ENCODE measurements around the gene ANO6. TPM values are rescaled to one million over a fixed set of nuclear protein-coding genes. Genes with fewer than 3 reads are reported as not detected.
A peak's percentile ranks its signal among the peaks of the same experiment; 100 is the strongest.

Gene ANO6
- polyA plus RNA-seq, 1 donor from 2014 or later: 9.0 TPM

DNA sequence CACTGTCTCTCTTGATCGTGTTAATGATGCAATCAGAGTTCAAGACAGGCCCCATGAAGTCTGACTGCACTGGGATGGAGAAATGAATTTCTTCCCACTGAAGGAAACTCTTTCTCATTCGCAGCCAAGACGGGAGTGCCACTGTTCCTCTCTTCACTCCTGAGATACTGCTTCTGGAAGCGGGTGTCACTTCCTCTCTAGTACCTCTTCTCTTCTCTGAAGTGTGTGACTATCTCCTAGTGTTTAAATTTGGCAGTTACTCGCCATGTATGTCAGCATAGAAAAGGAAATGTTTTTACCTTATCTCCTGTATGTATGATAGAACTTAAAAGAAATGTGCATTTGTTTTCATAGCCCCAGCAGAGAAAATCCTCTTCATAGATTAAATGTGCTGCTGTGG, 215.2 kb downstream of the ANO6 start:
- H3K9ac ChIP-seq (ENCODE audit: low read length): no peak overlapping the region
- H2AFZ ChIP-seq (ENCODE audit: low read depth, low read length): no peak overlapping the region
- H3K27ac ChIP-seq (ENCODE audit: low read length): no peak overlapping the region
- H3K4me2 ChIP-seq (ENCODE audit: low read length): no peak overlapping the region
- no peaks in the 10 kb centered on the region for H3K79me2 ChIP-seq (replicated peaks; ENCODE audit: insufficient read depth, low read length)
- H3F3A ChIP-seq (ENCODE audit: insufficient read depth, low read length, poor library complexity, severe bottlenecking): no peaks in the 10 kb centered on the region
- no peaks in the 10 kb centered on the region for H3K27me3 ChIP-seq (ENCODE audit: insufficient read depth, low read depth, low read length)
- no peaks in the 10 kb centered on the region for H4K20me1 ChIP-seq (ENCODE audit: insufficient read depth)
- no peaks in the 10 kb centered on the region for H3K36me3 ChIP-seq (ENCODE audit: insufficient read depth, low read length)
- H3K4me3 ChIP-seq (ENCODE audit: low read length): no peak overlapping the region
- no peaks in the 10 kb centered on the region for H3K9me2 ChIP-seq (ENCODE audit: insufficient read depth, low read length)
- no peaks in the 10 kb centered on the region for H3K9me3 ChIP-seq (ENCODE audit: low read length)
- TF ChIP-seq POLR2AphosphoS5 (IDR thresholded peaks at IDR 0.05) (peak; percentile 35), TAF1 (IDR thresholded peaks at IDR 0.05; ENCODE audit: low read depth) (no peak)
- TF ChIP-seq, protein P1, sequence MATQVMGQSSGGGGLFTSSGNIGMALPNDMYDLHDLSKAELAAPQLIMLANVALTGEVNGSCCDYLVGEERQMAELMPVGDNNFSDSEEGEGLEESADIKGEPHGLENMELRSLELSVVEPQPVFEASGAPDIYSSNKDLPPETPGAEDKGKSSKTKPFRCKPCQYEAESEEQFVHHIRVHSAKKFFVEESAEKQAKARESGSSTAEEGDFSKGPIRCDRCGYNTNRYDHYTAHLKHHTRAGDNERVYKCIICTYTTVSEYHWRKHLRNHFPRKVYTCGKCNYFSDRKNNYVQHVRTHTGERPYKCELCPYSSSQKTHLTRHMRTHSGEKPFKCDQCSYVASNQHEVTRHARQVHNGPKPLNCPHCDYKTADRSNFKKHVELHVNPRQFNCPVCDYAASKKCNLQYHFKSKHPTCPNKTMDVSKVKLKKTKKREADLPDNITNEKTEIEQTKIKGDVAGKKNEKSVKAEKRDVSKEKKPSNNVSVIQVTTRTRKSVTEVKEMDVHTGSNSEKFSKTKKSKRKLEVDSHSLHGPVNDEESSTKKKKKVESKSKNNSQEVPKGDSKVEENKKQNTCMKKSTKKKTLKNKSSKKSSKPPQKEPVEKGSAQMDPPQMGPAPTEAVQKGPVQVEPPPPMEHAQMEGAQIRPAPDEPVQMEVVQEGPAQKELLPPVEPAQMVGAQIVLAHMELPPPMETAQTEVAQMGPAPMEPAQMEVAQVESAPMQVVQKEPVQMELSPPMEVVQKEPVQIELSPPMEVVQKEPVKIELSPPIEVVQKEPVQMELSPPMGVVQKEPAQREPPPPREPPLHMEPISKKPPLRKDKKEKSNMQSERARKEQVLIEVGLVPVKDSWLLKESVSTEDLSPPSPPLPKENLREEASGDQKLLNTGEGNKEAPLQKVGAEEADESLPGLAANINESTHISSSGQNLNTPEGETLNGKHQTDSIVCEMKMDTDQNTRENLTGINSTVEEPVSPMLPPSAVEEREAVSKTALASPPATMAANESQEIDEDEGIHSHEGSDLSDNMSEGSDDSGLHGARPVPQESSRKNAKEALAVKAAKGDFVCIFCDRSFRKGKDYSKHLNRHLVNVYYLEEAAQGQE (IDR thresholded peaks at IDR 0.05; ENCODE audit: borderline replicate concordance): peak; percentile 41

DNA sequence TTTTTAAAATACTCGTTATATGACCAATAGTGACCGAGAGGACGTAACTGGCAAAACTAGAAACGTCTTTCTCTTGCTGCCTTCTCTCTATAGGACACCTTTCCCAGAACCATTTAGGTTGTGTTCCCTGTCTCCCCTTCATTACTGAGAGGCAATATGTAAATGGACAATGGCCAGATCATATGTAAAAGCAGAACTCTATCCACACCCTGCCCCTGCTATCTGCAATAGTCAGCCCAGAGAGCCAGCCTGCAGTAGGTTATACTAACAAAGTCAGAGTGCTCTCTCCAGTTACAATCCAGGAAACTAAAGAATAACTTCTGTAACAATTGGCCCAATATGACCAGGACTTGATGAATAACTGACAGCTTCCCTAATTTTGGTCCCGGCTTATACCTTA, 216.8 kb downstream of the ANO6 start:
- H3K27ac ChIP-seq (ENCODE audit: low read length): no peak overlapping the region
- H3K4me2 ChIP-seq (ENCODE audit: low read length): no peak overlapping the region
- H3K9ac ChIP-seq (ENCODE audit: low read length): no peak overlapping the region

More for the DNA sequence above, 216.8 kb downstream of the ANO6 start:
- TF ChIP-seq, protein P1 (IDR thresholded peaks at IDR 0.05; ENCODE audit: borderline replicate concordance): no peak
- TF ChIP-seq EZH2 (IDR thresholded peaks at IDR 0.05; ENCODE audit: borderline replicate concordance, insufficient read depth, low read length, poor library complexity, severe bottlenecking): no peak
- no peak for TF ChIP-seq MXI1 (conservative IDR thresholded peaks at IDR 0.05; ENCODE audit: poor library complexity, severe bottlenecking)
- no peak for TF ChIP-seq POLR2AphosphoS5 (IDR thresholded peaks at IDR 0.05)
- TF ChIP-seq, protein P2, sequence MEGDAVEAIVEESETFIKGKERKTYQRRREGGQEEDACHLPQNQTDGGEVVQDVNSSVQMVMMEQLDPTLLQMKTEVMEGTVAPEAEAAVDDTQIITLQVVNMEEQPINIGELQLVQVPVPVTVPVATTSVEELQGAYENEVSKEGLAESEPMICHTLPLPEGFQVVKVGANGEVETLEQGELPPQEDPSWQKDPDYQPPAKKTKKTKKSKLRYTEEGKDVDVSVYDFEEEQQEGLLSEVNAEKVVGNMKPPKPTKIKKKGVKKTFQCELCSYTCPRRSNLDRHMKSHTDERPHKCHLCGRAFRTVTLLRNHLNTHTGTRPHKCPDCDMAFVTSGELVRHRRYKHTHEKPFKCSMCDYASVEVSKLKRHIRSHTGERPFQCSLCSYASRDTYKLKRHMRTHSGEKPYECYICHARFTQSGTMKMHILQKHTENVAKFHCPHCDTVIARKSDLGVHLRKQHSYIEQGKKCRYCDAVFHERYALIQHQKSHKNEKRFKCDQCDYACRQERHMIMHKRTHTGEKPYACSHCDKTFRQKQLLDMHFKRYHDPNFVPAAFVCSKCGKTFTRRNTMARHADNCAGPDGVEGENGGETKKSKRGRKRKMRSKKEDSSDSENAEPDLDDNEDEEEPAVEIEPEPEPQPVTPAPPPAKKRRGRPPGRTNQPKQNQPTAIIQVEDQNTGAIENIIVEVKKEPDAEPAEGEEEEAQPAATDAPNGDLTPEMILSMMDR (IDR thresholded peaks at IDR 0.05; ENCODE audit: poor library complexity, severe bottlenecking): no peak
- no peak for TF ChIP-seq SMC3 (conservative IDR thresholded peaks at IDR 0.05; ENCODE audit: poor library complexity)
- no peak for TF ChIP-seq EP300 (conservative IDR thresholded peaks at IDR 0.05; ENCODE audit: poor library complexity, severe bottlenecking)
- TF ChIP-seq RAD21 (conservative IDR thresholded peaks at IDR 0.05): no peak
- TF ChIP-seq TAF1 (IDR thresholded peaks at IDR 0.05; ENCODE audit: low read depth): no peak
- Histone ChIP-seq H4K20me1 (ENCODE audit: insufficient read depth) (no peaks in the 10 kb centered on the region), H3K9me3 (ENCODE audit: low read length) (no peaks in the 10 kb centered on the region), H3K9me2 (ENCODE audit: insufficient read depth, low read length) (no peaks in the 10 kb centered on the region), H2AFZ (ENCODE audit: low read depth, low read length) (no peak overlapping the region), H3K4me3 (ENCODE audit: low read length) (no peak overlapping the region), H3K27me3 (ENCODE audit: insufficient read depth, low read depth, low read length) (no peaks in the 10 kb centered on the region), H3F3A (ENCODE audit: insufficient read depth, low read length, poor library complexity, severe bottlenecking) (no peaks in the 10 kb centered on the region), H3K36me3 (ENCODE audit: insufficient read depth, low read length) (no peaks in the 10 kb centered on the region), H3K79me2 (replicated peaks; ENCODE audit: insufficient read depth, low read length) (no peaks in the 10 kb centered on the region)
